CD14-positive monocyte (primary cell): Measurements from ENCODE around the gene C2CD2. TPM values are rescaled to one million over a fixed set of nuclear protein-coding genes. Genes with fewer than 3 reads are reported as not detected.

ENCODE experiments used
- DNase-seq, 3 donors: peaks; one replicate each; pipeline ENCODE4 v3.0.0-alpha.2; 2011 to 2022
- H2AFZ ChIP-seq: 2 replicates; pipeline ENCODE4 v1.6.0; 2012; ENCODE audit warnings: mild to moderate bottlenecking, low read depth, low read length, inconsistent platforms; ENCODE audit not compliant: insufficient read depth, poor library complexity, severe bottlenecking
- H3K27ac ChIP-seq, 2 donors: 1 replicate in 1 of 2; 2 replicates in 1 of 2; pipeline ENCODE4 v1.5.1; 2012 to 2013; ENCODE audit warnings: low read length in 2 of 2, control low read depth in 1 of 2, inconsistent platforms in 1 of 2, low read depth in 1 of 2, mild to moderate bottlenecking in 1 of 2
- H3K27me3 ChIP-seq, 2 donors: one replicate each; pipeline versions ENCODE4 v1.6.0 to v1.6.1; 2011 to 2013; ENCODE audit warnings: low read length in 2 of 2; ENCODE audit not compliant: control insufficient read depth in 2 of 2, insufficient read depth in 2 of 2
- H3K36me3 ChIP-seq, 2 donors: replicated peaks in 1 of 2; 1 replicate in 1 of 2; 2 replicates in 1 of 2; pipeline versions ENCODE4 v1.5.1 to v1.6.1; 2012 to 2013; ENCODE audit warnings: low read length in 2 of 2, control low read depth in 1 of 2, inconsistent platforms in 1 of 2, mild to moderate bottlenecking in 1 of 2; ENCODE audit not compliant: insufficient read depth in 2 of 2, control insufficient read depth in 1 of 2
- H3K4me1 ChIP-seq, 2 donors: 1 replicate in 1 of 2; 2 replicates in 1 of 2; pipeline versions ENCODE4 v1.5.1 to v1.6.1; 2012 to 2013; ENCODE audit warnings: low read length in 2 of 2, control low read depth in 1 of 2, inconsistent platforms in 1 of 2, mild to moderate bottlenecking in 1 of 2, moderate library complexity in 1 of 2; ENCODE audit not compliant: insufficient read depth in 2 of 2, control insufficient read depth in 1 of 2
- H3K4me2 ChIP-seq: replicated peaks from 2 replicates; pipeline ENCODE3; 2012; ENCODE audit warnings: low read length, moderate library complexity, mild to moderate bottlenecking; ENCODE audit not compliant: poor library complexity, severe bottlenecking; ENCODE audit errors: extremely low read depth
- H3K4me3 ChIP-seq, 3 experiments: fragments of 200-600 bp in 1 of 3; sonication (generic) in 1 of 3; replicated peaks in 1 of 3; 1 replicate in 2 of 3; 2 replicates in 1 of 3; pipeline ENCODE4 v1.5.1; 2011 to 2013; ENCODE audit warnings: low read length in 3 of 3, mild to moderate bottlenecking in 3 of 3, control low read depth in 2 of 3, low read depth in 2 of 3, inconsistent platforms in 1 of 3, moderate library complexity in 1 of 3
- H3K79me2 ChIP-seq: 2 replicates; pipeline ENCODE4 v1.6.0; 2012; ENCODE audit warnings: mild to moderate bottlenecking, control low read depth, inconsistent platforms, low read length, moderate library complexity; ENCODE audit not compliant: insufficient read depth
- H3K9ac ChIP-seq: 2 replicates; pipeline ENCODE4 v1.6.0; 2017; ENCODE audit warnings: low read length, mild to moderate bottlenecking; ENCODE audit not compliant: insufficient read depth, poor library complexity, severe bottlenecking
- H3K9me3 ChIP-seq, 2 donors: replicated peaks in 1 of 2; 1 replicate in 1 of 2; 2 replicates in 1 of 2; pipeline versions ENCODE4 v1.5.1 to v1.6.1; 2012 to 2013; ENCODE audit warnings: low read length in 2 of 2, control low read depth in 1 of 2; ENCODE audit not compliant: control insufficient read depth in 1 of 2, insufficient read depth in 1 of 2
- H4K20me1 ChIP-seq: 2 replicates; pipeline ENCODE4 v1.6.0; 2012; ENCODE audit warnings: mild to moderate bottlenecking, low read length, control low read depth, moderate library complexity; ENCODE audit not compliant: insufficient read depth
- H3K27ac Mint-ChIP-seq, 7 donors: one replicate each; pipeline ENCODE4 v1.8.0; 2020; ENCODE audit warnings: mild to moderate bottlenecking in 7 of 7, mixed read lengths in 7 of 7, moderate library complexity in 6 of 7, inconsistent platforms in 2 of 7
- H3K27me3 Mint-ChIP-seq, 3 donors: one replicate each; pipeline ENCODE4 v1.8.0; 2021 to 2022; ENCODE audit warnings: low read depth in 3 of 3, mild to moderate bottlenecking in 3 of 3, mixed read lengths in 3 of 3, moderate library complexity in 3 of 3, inconsistent platforms in 1 of 3
- H3K36me3 Mint-ChIP-seq, 2 donors: one replicate each; pipeline ENCODE4 v1.8.0; 2020; ENCODE audit warnings: mixed read lengths in 2 of 2, inconsistent platforms in 1 of 2, mild to moderate bottlenecking in 1 of 2
- H3K4me1 Mint-ChIP-seq: one replicate; pipeline ENCODE4 v1.8.0; 2020; ENCODE audit warnings: mild to moderate bottlenecking, mixed read lengths
- H3K4me3 Mint-ChIP-seq, 2 donors: one replicate each; pipeline ENCODE4 v1.8.0; 2020; ENCODE audit warnings: mild to moderate bottlenecking in 2 of 2, mixed read lengths in 2 of 2, moderate library complexity in 1 of 2
- H3K9me3 Mint-ChIP-seq, 7 donors: one replicate each; pipeline ENCODE4 v1.8.0; 2020 to 2022; ENCODE audit warnings: mixed read lengths in 7 of 7, mild to moderate bottlenecking in 6 of 7, moderate library complexity in 6 of 7, inconsistent platforms in 2 of 7
- WGBS: methylation state at CpG from one replicate; pipeline ENCODE4 v1.1.5; 2013; ENCODE audit warnings: missing lambda C conversion rate; ENCODE audit not compliant: insufficient coverage; 5-methylcytosine and 5-hydroxymethylcytosine counted together
- intact Hi-C, 2 donors: fragments of 100-400 bp; cut with micrococcal nuclease; formaldehyde crosslinking; loops; one replicate each; pipeline versions ENCODE4 v1.15.0 to v1.15.1; 2023
- polyA plus RNA-seq, 3 donors: library from polyadenylated mRNA; depleted of rRNA in 1 of 3; unstranded in 2 of 3; stranded (reverse) in 1 of 3; fragments of 300-500 nt in 2 of 3; fragments of >200 nt in 1 of 3; fragmentation: Illumina TruSeq in 2 of 3; gene quantifications; 1 replicate in 2 of 3; 2 replicates in 1 of 3; pipeline ENCODE4 v1.2.3, GENCODE V29; 2012 to 2021
- TF ChIP-seq, protein P1 (sequence below): fragments of 200-600 bp; IDR thresholded peaks from one replicate; pipeline ENCODE4 v1.8.0; 2022; ENCODE audit warnings: antibody characterized with exemption, mild to moderate bottlenecking

Gene C2CD2
- polyA plus RNA-seq, 3 donors, result 1.4 to 17.0 (median 3.8) TPM

DNA sequence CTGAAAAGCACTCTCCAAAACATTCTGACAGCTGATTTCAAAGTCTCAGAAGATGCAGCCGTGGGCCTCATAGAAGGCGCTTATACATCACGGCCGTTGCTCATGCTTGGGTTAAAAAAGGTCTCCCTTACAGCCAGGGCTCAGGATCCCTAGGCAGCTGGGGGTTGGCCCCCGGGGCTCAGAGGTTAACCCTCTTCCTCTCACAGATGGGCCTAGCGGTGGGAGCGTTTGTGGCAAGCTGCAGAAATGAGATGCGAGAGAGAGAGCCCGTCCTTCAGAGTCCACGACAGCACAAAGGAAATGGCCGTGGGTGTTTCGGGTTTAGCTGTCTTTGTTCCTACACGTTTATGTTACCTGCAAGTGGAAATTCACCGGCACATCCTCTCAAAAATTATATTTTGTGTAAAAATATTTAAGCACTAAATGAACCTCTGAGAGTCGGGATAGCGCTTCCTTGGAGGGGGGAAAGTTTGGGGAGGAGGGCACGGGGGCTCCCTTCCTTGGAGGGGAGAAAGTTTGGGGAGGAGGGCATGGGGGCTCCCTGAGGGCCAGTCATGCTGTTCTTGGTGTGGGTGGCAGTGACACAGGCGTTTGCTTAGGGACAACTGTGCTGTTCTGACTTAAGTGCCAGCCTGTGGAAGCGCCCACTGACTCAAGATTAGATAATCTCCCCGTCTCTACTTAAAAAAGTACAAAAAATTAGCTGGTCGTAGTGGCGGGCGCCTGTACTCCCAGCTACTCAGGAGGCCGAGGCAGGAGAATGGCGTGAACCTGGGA is 54.2 kb downstream of the C2CD2 start:
- Mint-ChIP-seq H3K27me3 (peaks cover 0 to 2% (median 0%) of the 10 kb centered on the region in 3 donors), H3K36me3 (peaks cover 49 to 56% of the 10 kb centered on the region in 2 donors), H3K9me3 (no peaks in the 10 kb centered on the region), H3K27ac (peak overlapping the region in 4 of 7 donors; percentile 48 to 85 (median 80)), H3K4me1 (peaks cover 22% of the 10 kb centered on the region), H3K4me3 (peak overlapping the region in 1 of 2 donors; percentile 45)
- Histone ChIP-seq H2AFZ (no peak overlapping the region), H3K9me3 (no peaks in the 10 kb centered on the region), H3K79me2 (no peaks in the 10 kb centered on the region), H3K27me3 (no peaks in the 10 kb centered on the region), H3K4me1 (peaks cover 4 to 9% of the 10 kb centered on the region in 2 donors), H3K9ac (no peak overlapping the region), H3K4me3 (no peak overlapping the region), H4K20me1 (no peaks in the 10 kb centered on the region), H3K27ac (no peak overlapping the region), H3K36me3 (peaks cover 0 to 28% of the 10 kb centered on the region in 2 donors), H3K4me2 (no peak overlapping the region)
- 62% methylated on average over 13 of the region's 25 CpGs for WGBS
- intact Hi-C loops, result no loop called here
- TF ChIP-seq, protein P1, sequence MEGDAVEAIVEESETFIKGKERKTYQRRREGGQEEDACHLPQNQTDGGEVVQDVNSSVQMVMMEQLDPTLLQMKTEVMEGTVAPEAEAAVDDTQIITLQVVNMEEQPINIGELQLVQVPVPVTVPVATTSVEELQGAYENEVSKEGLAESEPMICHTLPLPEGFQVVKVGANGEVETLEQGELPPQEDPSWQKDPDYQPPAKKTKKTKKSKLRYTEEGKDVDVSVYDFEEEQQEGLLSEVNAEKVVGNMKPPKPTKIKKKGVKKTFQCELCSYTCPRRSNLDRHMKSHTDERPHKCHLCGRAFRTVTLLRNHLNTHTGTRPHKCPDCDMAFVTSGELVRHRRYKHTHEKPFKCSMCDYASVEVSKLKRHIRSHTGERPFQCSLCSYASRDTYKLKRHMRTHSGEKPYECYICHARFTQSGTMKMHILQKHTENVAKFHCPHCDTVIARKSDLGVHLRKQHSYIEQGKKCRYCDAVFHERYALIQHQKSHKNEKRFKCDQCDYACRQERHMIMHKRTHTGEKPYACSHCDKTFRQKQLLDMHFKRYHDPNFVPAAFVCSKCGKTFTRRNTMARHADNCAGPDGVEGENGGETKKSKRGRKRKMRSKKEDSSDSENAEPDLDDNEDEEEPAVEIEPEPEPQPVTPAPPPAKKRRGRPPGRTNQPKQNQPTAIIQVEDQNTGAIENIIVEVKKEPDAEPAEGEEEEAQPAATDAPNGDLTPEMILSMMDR, result no peak
- no peak for DNase-seq

DNA sequence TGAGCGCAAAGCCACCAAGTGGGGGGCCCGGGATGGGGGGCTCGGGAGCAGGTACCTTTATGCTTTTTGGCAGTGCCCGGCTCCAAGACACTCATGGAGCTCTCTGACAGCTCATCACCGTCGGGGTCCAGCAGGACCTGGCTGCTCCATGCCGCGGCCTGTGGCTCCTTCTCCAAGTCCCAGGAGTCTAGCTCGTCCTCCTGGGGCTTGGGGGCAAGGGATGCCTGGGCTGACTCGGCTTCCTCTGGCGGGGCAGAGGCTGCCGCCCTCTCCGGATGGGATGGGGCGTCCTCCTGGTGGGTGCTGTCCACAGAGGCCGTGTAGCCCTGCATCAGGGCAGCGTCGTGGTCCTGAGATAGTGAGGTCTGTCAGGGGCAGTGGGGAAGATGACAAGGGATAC is 54.8 kb downstream of the C2CD2 start:
- no peaks in the 10 kb centered on the region for H3K27me3 ChIP-seq
- no peak for DNase-seq
- H3K4me1 Mint-ChIP-seq, result peaks cover 22% of the 10 kb centered on the region
- H3K9me3 Mint-ChIP-seq, result no peaks in the 10 kb centered on the region
- no peak overlapping the region for H3K4me2 ChIP-seq
- H3K36me3 Mint-ChIP-seq, result peaks cover 52 to 56% of the 10 kb centered on the region in 2 donors
- H3K9ac ChIP-seq, result no peak overlapping the region
- peaks cover 4 to 9% of the 10 kb centered on the region in 2 donors for H3K4me1 ChIP-seq
- peaks cover 0 to 2% (median 0%) of the 10 kb centered on the region in 3 donors for H3K27me3 Mint-ChIP-seq
- 83% methylated on average over 17 of the region's 17 CpGs for WGBS
- no peaks in the 10 kb centered on the region for H3K9me3 ChIP-seq
- H3K4me3 ChIP-seq, result no peak overlapping the region
- H3K36me3 ChIP-seq, result peaks cover 0 to 34% of the 10 kb centered on the region in 2 donors
- H4K20me1 ChIP-seq, result no peaks in the 10 kb centered on the region
- no peak overlapping the region for H3K27ac ChIP-seq
- intact Hi-C loops, result no loop called here
- no peak overlapping the region for H3K4me3 Mint-ChIP-seq
- no peak overlapping the region for H2AFZ ChIP-seq
- no peaks in the 10 kb centered on the region for H3K79me2 ChIP-seq
- TF ChIP-seq, protein P1, result no peak
- H3K27ac Mint-ChIP-seq, result peak overlapping the region in 2 of 7 donors; percentile 32 to 79
